GM10266 (cell line): ENCODE results near the gene RGS9.

Experiments used
- DNase-seq: peaks from one replicate; pipeline ENCODE4 v3.0.0; 2012; ENCODE audit errors: extremely low spot score
- TF ChIP-seq, protein P1 (sequence below): IDR thresholded peaks from 2 replicates; pipeline ENCODE4 v1.5.1; 2012; ENCODE audit warnings: mild to moderate bottlenecking, low read depth; ENCODE audit not compliant: control insufficient read depth, insufficient read depth; ENCODE audit errors: missing control alignments

The RGS9 gene

DNA sequence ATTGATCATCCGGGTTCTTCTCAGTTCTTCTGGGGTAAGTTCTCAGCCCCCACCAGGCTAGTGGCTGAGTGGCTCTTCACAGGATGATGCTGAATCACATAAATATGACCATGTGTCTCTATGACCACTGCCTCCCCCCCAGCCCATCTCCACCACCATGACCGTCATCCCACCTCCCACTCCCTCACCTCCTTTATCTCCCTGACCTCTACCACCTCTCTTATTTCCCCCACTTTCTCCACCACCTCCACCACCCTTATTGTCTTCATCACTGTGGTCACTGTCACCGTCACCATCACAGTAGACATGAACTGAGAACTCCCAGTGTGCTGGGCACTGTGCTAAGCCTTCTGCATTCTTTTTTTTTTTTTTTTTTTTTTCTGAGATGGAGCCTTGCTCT, 32.5 kb downstream of the RGS9 start:
- no peak for DNase-seq
- TF ChIP-seq, protein P1, sequence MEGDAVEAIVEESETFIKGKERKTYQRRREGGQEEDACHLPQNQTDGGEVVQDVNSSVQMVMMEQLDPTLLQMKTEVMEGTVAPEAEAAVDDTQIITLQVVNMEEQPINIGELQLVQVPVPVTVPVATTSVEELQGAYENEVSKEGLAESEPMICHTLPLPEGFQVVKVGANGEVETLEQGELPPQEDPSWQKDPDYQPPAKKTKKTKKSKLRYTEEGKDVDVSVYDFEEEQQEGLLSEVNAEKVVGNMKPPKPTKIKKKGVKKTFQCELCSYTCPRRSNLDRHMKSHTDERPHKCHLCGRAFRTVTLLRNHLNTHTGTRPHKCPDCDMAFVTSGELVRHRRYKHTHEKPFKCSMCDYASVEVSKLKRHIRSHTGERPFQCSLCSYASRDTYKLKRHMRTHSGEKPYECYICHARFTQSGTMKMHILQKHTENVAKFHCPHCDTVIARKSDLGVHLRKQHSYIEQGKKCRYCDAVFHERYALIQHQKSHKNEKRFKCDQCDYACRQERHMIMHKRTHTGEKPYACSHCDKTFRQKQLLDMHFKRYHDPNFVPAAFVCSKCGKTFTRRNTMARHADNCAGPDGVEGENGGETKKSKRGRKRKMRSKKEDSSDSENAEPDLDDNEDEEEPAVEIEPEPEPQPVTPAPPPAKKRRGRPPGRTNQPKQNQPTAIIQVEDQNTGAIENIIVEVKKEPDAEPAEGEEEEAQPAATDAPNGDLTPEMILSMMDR: no peak

DNA sequence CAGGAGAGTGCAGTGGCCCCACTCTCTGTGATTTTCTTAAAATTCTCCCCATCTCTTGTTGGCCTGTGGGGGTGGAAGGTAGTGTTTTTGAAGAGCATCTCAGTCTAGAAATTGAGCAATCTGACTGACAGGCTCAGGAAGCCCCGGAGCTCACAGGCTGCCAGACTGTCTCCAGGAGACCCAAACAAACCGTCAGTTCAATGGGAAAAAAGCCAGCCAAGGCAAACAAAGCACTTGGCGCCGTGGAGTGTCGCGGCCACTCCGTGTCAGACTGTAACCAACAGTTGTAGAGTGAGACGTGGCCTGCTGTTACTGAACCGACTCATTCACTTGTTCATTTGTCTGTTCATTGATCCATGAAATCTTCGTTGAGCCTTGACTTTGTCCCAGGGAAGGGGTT, 33.7 kb downstream of the RGS9 start:
- no peak for DNase-seq
- TF ChIP-seq, protein P1: no peak

DNA sequence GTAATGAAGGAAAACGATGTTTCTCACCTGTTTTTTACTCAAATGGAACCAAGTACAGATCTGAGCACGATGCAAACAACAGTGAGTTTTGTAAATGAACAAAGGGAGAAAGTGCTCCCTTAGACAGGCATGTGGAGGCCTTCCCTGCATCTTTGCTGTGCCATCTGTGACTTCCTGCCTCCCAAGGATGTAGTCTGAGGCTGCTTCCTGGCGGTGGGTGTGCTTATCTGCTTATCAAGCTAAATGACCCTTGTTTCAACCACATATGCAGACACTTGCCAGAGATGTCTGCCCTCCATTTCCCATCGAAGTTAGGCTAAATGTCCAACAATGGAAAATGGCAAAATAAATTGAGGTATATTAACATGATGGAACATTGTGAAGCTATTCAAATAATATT, 34.6 kb downstream of the RGS9 start:
- TF ChIP-seq, protein P1: no peak
- no peak for DNase-seq

DNA sequence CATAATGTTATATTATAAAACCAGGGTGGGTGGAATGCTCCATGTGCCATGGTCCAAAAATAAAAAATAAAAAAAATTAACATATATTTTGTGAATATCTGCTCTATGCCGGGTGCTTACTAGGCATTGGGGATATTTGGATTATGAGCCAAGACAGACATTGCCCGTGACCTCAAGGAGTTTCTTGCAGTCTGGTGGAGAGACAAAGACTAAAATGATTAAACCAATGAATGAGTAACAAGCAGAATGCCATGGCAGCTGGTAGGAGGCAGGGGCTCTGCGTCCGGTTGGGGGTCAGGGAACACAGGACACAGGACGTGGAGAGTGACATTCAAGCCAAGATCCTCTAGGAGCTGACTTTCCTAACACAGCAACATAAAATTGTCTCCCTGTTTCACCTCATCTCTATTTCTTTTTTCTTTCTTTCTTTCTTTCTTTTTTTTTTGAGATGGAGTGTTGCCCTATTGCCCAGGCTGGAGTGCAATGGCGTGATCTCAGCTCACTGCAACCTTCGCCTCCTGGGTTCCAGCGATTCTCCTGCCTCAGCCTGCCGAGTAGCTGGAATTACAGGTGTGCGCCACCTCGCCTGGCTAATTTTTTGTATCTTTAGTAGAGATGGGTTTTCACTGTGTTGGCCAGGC, 35.4 kb downstream of the RGS9 start:
- DNase-seq: no peak
- TF ChIP-seq, protein P1: no peak

DNA sequence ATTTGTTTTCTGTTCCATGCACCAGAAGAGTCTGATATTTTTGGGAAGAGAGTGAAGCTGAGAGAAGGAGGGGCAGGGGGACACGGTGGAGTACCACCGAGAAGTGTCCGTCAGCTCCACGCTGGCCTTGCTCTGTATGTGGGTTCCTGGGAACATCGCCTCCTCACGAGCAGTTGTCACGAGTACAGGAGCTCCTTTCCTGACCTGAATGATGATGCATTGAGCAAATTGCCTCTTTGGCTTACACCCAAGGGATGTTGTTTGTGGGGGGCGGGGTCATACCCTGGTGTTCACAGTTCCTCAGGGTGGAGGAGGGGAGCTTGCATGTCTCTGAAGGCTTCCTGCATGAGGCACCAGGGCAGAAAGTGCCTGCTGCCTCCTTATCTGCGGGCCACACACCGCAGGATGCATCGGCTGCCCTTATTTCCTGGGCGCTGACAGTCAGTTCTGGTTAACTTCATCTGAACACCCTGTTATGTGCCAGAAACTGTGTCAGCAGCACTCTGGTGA, 36.2 kb downstream of the RGS9 start:
- peak; percentile 14 for DNase-seq
- TF ChIP-seq, protein P1: no peak

DNA sequence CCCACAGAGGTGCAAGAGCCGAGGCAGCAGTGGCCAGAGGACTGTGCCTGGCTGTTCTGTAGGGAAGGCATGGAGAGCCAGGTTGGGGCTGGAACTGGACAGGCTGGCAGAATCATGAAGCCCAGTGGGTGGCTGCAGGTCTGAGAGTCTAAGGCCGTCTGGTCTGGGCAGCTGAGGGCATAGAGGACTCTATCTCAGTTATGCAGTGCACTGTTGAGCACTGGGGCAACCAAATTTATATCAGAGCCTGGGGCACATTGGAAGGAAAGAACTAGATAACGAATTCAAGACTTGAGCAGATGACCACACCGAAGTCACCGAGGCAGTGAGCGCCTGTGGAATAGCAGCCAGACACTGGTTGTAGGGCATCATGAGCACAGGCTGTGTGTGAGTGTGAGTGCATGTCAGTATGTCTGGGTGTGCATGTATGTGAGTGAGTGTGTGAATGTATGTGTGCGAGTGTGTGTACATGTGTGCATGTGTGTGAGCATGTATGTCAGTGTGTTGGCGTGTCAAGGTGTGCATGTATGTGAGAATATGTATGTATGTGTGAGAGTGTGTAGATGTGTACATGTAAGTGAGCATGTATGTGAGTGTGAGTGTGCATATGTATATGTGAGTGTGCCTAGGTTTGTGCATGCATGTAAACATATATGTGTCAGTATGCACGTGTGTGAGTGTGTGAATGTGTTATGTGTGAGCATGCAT, 37.0 kb downstream of the RGS9 start:
- no peak for DNase-seq
- TF ChIP-seq, protein P1: no peak

DNA sequence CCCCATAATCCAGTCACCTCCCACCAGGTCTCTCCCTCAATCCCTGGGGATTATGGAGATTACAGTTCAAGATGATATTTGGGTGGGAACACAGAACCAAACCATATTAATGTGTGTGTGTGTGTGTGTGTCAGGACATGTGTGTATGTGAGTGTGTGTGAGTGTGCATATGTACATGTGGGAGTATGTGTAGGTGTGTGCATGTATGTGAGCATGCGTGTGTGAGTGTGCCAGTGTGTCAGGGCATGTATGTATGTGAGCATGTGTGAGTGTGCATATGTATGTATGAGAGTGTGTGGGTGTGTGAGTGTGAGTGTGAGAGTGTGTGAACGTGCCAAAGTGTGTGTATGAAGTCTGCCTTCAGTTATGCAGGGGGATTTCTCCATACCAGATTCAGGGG, 37.8 kb downstream of the RGS9 start:
- DNase-seq: no peak
- TF ChIP-seq, protein P1: no peak
